Stimulated activated CD4-positive, alpha-beta T cell treated with anti-CD3 and anti-CD28 coated beads, Interleukin-15, amount 100 ng/mL, for 48 hours (primary cell): ENCODE data around the gene GIPR.
A peak's percentile ranks its signal among the peaks of the same experiment; 100 is the strongest.
"Not testable (repeated sequence)": the region's sequence is repeated elsewhere in the genome, so short reads cannot be mapped to it uniquely, and the experiment has no call there.

Experiments used
- DNase-seq, 2 donors: peaks; one replicate each; pipeline ENCODE4 v3.0.0-alpha.2; 2020; ENCODE audit warnings: low read depth in 2 of 2

GIPR gene

DNA sequence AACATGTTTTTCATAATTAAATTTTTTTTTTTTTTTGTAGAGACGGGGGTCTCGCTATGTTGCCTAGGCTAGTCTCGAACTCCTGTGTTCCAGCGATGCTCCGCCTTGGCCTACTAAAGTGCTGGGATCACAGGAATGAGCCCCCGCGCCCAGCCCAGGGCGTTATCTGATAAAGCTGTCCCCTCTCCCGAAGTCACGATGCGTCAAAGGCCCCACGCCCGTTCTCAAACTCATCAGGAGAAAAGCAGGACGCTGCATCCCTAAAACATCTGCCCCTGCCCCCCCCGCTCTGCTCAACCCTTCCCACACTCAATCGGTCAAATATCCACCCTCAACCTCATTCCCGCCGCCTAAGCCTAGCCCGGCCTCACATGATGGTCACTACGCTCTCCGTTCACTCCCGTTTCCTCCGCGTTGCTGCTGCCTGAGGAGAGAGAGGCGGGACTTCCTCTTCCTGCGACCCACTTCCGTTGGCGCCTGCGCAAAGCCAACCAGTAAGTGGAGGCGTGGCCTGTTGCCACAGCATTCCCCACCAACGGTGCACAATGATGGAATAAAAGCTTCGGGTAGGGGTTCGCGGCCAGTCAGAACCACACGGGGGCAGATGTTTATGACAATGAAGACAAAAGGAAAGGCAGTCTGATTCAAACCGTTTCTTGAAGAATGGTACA lies 23.6 kb downstream of the GIPR start, which contains the start of gene SNRPD2:
TSS of gene SNRPD2 (minus strand) at position 438 of the 671 bp plus-strand sequence. CDS start at position 373, 65 bp downstream.
- DNase-seq = peak; percentile 89 to 91

GRCh38 chr19:45692187-45693105 lies 24.4 kb downstream of the GIPR start, which contains the start of gene QPCTL:
QPCTL (plus strand) TSS chr19:45692666; CDS start chr19:45692704, 38 bp downstream.
- DNase-seq = peak; percentile 94 to 99

GRCh38 chr19:45693106-45693788 lies 25.2 kb downstream of the GIPR start:
- peak; percentile 66 to 75 for DNase-seq

DNA sequence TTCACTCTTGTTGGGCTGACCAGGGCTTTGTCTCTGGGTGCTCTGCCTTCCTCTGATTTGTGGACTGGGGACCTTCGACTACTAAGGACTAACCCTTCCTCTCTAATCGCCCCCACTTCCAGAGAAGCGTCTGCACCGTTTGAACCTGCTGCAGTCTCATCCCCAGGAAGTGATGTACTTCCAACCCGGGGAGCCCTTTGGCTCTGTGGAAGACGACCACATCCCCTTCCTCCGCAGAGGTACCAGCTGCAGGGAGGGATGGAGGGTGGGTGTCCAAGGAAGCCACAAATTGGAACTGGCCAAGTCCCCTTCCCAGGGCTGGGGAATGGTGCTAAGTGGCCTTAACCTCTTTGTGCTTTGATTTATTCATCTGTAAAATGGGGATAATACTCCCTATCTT lies 33.7 kb downstream of the GIPR start:
- no peak for DNase-seq

- no peak for DNase-seq
These were observed 37.1 kb downstream of the GIPR start for GRCh38 chr19:45705115-45705514.

DNA sequence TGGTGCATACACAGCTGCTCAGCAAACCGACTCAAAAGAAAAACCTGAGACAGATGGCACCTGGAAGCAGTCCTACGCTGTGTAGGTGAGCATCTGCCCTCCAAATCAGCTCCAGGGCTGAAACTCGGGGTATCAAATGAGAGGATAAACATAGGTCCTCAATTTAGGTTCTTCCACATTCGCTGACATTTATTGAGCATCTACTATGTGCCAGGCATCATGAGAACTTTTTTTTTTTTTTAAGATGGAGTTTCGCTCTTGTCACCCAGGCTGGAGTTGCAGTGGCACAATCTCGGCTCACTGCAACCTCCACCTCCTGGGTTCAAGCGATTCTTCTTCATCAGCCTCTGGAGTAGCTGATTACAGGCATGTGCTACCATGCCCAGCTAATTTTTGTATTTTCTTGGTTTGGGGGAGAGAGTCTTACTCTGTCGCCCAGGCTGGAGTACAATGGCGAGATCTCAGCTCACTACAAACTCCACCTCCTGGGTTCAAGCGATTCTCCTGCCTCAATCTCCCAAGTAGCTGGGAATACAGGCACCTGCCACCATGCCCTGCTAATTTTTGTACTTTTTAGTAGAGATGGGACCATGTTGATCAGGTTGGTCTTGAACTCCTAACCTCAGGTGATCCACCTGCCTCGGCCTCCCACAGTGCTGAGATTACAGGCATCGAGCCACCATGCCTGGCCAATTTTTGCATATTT lies 37.8 kb downstream of the GIPR start:
- no peak for DNase-seq

- no peak for DNase-seq
These were observed 42.5 kb downstream of the GIPR start for GRCh38 chr19:45710356-45711130.

GRCh38 chr19:45711851-45712698 lies 44.1 kb downstream of the GIPR start:
- no peak for DNase-seq

DNA sequence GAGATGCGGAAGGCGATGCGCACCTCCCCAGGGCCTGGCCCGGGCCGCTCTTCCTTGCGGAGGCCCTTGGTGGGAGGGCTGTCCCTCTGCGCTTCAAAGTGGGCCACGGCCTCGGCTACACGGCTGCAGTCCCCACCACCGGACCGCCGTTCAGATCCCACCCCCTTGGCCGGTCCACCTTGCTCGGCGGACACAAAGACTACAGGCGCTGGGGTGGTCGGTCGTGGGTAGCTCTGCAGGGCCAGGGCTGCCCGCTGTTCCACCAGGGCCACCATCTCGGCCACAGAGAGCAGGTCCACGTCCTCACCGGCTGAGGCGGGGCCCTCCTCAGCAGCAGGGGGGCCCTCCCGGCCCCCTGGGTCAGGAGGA lies 44.7 kb downstream of the GIPR start:
- DNase-seq = no peak

DNA sequence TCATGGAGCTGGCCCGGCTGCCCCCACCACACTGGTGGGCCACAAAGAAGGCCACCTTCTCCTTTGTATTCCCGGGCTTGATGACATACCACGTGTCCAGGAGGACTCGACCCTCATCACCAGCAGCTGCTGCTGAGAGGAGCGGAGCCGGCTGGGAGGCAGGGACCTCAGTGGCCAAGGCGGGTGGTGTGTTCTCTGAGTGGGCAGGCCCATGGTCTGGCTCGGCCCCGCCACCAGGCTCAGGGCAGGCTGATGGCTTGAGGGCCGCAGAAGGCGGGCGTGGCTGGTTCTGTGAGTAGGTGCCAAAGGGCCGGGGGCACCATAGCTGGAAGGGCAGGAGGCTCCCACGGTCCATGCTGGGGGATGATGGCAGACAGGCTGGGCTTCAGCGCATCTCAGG lies 45.1 kb downstream of the GIPR start:
- no peak for DNase-seq

DNA sequence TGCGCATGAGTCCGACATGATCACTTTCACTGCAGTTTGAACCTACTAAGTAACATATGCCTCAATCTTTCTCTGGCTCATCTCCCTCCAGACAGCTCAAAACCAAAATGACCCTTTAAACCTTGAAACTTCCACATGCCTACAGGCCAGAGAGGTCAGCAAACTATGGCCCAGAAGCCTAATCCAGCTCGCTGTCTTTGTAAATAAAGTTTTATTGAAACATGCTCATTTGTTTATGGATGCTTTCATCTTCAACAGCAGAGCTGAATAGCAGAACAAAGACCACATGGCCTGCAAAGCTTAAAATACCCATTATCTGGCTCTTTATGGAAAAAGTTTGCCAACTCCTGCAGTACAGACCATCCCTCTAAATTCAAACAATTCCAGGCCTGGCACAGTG lies 47.1 kb downstream of the GIPR start:
- DNase-seq = no peak

- DNase-seq = no peak
These were observed 48.5 kb downstream of the GIPR start for GRCh38 chr19:45716359-45717130.

GRCh38 chr19:45717131-45717982 lies 49.3 kb downstream of the GIPR start:
- peak; percentile 96 to 97 for DNase-seq

- DNase-seq = no peak
These were observed 50.1 kb downstream of the GIPR start for GRCh38 chr19:45717983-45718650.

DNA sequence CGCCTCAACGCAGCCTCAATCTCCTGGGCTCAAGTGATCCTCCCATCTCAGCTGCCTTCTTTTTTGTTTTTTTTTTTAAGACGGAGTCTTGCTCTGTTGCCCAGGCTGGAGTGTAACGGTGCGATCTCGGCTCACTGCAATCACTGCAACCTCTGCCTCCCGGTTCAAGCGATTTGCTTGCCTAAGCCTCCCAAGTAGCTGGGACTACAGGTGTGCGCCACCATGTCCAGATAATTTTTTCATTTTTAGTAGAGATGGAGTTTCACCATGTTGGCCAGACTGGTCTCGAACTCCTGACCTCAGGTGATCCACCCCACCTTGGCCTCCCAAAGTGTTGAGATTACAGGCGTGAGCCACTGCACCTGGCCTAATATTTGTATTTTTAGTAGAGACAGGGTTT lies 52.0 kb downstream of the GIPR start:
- not testable (repeated sequence) for DNase-seq

- DNase-seq = not testable (repeated sequence)
These were observed 60.7 kb downstream of the GIPR start for GRCh38 chr19:45728683-45729082.

- no peak for DNase-seq
These were observed 61.8 kb downstream of the GIPR start for GRCh38 chr19:45729800-45730290.
